NCI-H524 treated with DMSO at 0.1 percent for 48 hours (cell line): ENCODE measurements around the gene MAFG.

ENCODE experiments used
- DNase-seq: peaks from one replicate; lab custom pipeline; 2025; lab: John Stamatoyannopoulos, UW

The MAFG gene

GRCh38 chr17:81868674-81869220 is 58.8 kb downstream of the MAFG start:
- no peak for DNase-seq
